ENCODE results near the gene TMEM130.
"Not testable (repeated sequence)": the region's sequence is repeated elsewhere in the genome, so short reads cannot be mapped to it uniquely, and the experiment has no call there.

TMEM130 gene

DNA sequence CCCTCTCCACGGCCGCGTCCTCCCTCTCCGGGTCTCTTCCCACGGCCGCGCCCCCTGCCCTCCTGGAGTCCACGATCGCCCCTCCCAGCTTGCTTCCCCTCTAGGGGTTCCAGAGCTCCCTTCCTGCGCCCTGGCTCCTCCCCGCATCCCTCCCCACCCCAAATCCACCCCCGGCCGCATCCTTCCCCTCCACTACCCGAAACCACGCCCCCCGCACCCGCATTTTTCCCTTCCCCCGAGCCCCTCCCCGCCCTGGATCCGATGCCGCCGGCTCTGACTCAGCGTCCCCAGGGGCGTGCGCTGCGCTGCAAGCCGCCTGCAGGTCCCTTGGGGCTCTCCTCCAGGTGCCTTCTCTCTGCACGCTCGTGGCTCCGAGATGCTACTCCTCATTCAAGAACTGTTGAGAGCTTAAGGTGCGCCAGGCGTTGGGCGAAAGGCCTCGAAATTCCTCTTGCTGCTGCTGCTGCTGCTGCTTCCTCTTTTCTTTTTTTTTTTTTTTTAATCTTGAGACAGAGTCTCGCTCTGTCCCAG is 372 bp upstream of the TMEM130 start:
- DNase-seq (peak; percentile 89), ATAC-seq (replicated peaks) (peak; percentile 93 to 95)
- H3K27me3 Mint-ChIP-seq, result peaks cover 11 to 13% of the 10 kb centered on the region in 2 donors
- peak overlapping the region; percentile 82 to 84 for H3K4me3 Mint-ChIP-seq
- no peaks in the 10 kb centered on the region for H3K9me3 Mint-ChIP-seq
- peaks cover 6 to 19% of the 10 kb centered on the region in 2 donors for H3K4me1 Mint-ChIP-seq
- H3K36me3 Mint-ChIP-seq, result no peaks in the 10 kb centered on the region
- peak overlapping the region; percentile 83 for H3K27ac Mint-ChIP-seq

DNA sequence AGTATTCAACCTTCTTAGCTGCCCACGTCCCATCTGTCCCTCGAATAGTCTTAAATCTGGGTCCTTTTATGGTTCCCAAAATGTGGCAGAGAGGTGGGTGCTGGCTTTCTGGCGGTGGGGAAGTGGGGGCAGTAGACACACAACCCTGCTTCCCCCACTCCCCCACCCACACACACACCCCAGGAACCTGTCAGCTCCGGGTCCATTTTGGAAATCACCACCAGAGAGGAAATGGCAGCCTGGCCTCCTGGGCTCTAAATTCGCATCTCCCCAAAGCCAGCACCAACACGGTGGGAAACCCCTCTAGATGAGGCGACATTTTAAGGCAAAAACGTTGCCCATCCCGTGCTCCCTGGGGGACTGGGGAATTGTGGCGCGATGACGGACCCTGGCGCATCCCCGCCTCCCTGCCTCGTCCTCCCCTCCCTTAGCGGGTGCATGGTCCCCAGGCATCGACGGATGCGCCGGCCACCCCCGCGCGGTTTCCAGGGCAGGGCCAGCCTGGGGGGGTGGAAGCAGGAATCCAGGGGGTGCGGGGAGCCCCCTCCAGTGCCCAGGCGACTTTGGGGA is 702 bp downstream of the TMEM130 start:
- Mint-ChIP-seq H3K27ac (peak overlapping the region; percentile 47), H3K36me3 (no peaks in the 10 kb centered on the region), H3K4me1 (peaks cover 6 to 19% of the 10 kb centered on the region in 2 donors), H3K4me3 (peak overlapping the region; percentile 74 to 82), H3K9me3 (no peaks in the 10 kb centered on the region), H3K27me3 (peaks cover 15 to 23% of the 10 kb centered on the region in 2 donors)
- DNase-seq (peak; percentile 49), ATAC-seq (replicated peaks) (peak; percentile 5 to 12)

DNA sequence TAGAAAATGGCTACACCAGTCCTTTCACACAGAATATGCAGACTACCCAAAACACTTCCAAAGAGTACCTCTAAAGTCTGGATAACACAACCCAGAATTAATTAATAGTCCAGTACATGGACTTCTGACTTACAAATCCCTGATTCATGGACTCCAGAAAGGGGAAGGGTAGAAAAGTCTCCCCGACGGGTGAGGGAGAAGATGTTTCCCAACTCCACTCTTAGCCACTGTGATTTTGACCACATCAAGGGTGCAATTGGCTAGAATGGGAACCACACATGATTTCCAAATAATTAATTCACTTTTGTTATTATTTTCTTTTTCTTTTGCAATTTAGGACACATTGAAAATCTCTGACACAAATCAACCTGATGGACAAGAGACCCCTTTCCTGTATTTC is 1.4 kb downstream of the TMEM130 start:
- no peak overlapping the region for H3K27ac Mint-ChIP-seq
- peaks cover 19 to 30% of the 10 kb centered on the region in 2 donors for H3K27me3 Mint-ChIP-seq
- no peak overlapping the region for H3K4me3 Mint-ChIP-seq
- no peaks in the 10 kb centered on the region for H3K9me3 Mint-ChIP-seq
- H3K36me3 Mint-ChIP-seq, result no peaks in the 10 kb centered on the region
- ATAC-seq (replicated peaks) (no peak), DNase-seq (no peak)
- H3K4me1 Mint-ChIP-seq, result peaks cover 6 to 19% of the 10 kb centered on the region in 2 donors

DNA sequence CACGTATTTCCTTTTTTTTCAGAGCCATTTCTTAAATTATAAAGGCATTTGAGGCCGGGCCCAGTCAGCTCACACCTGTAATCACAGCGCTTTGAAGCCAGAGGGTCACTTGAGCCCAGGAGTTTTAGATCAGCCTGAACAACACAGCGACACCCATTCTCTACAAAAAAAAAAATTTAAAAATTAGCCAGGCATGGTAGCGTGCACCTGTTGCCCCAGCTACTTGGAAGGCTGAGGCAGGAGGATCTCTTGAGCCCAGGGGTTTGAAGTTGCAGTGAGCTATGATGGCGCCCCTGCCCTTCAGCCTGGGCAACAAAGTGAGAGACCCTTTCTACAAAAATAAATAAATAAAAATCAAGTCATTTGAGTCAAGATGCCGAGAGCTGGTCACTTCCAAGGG is 3.0 kb downstream of the TMEM130 start:
- H3K27ac Mint-ChIP-seq, result no peak overlapping the region
- peaks cover 6 to 19% of the 10 kb centered on the region in 2 donors for H3K4me1 Mint-ChIP-seq
- DNase-seq (no peak), ATAC-seq (replicated peaks) (no peak)
- no peaks in the 10 kb centered on the region for H3K36me3 Mint-ChIP-seq
- H3K9me3 Mint-ChIP-seq, result no peaks in the 10 kb centered on the region
- peaks cover 25 to 36% of the 10 kb centered on the region in 2 donors for H3K27me3 Mint-ChIP-seq
- no peak overlapping the region for H3K4me3 Mint-ChIP-seq

- Mint-ChIP-seq H3K27me3 (peaks cover 25 to 36% of the 10 kb centered on the region in 2 donors), H3K36me3 (no peaks in the 10 kb centered on the region), H3K4me1 (peaks cover 6 to 19% of the 10 kb centered on the region in 2 donors), H3K4me3 (no peak overlapping the region), H3K9me3 (no peaks in the 10 kb centered on the region), H3K27ac (no peak overlapping the region)
- ATAC-seq (replicated peaks) (no peak), DNase-seq (no peak)
These were observed 3.5 kb downstream of the TMEM130 start for GRCh38 chr7:98866351-98866750.

- no peak for ATAC-seq (replicated peaks)
- Mint-ChIP-seq H3K27ac (no peak overlapping the region), H3K4me1 (peaks cover 4 to 6% of the 10 kb centered on the region in 2 donors), H3K9me3 (no peaks in the 10 kb centered on the region), H3K4me3 (no peak overlapping the region), H3K27me3 (peaks cover 32 to 45% of the 10 kb centered on the region in 2 donors), H3K36me3 (peaks cover 0 to 3% of the 10 kb centered on the region in 2 donors)
- DNase-seq, result no peak
These were observed 4.9 kb downstream of the TMEM130 start for GRCh38 chr7:98864731-98865453.

DNA sequence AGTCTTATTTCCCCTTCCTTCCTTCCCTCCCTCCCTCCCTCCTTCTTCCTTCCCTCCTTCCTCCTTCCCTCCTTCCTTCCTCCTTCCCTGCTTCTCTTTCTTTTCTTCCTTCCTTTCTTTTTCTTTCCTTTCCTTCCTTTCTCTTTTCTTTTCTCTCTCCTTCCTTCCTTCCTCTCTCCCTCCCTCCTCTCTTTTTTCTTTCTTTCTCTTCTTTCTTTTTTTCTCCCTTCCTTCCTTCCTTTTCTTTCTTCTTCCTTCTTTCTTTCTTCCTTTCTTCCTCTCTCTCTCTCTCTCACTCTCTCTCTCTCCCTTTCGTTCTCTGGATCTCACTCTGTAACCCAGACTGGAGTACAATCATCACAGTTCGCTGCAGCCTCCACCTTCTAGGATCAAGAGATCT is 6.2 kb downstream of the TMEM130 start:
- peaks cover 42 to 55% of the 10 kb centered on the region in 2 donors for H3K27me3 Mint-ChIP-seq
- peaks cover 0 to 4% of the 10 kb centered on the region in 2 donors for H3K36me3 Mint-ChIP-seq
- no peak overlapping the region for H3K4me3 Mint-ChIP-seq
- ATAC-seq (replicated peaks) (no peak), DNase-seq (no peak)
- H3K27ac Mint-ChIP-seq, result no peak overlapping the region
- H3K4me1 Mint-ChIP-seq, result no peaks in the 10 kb centered on the region
- H3K9me3 Mint-ChIP-seq, result no peaks in the 10 kb centered on the region

- DNase-seq (no peak), ATAC-seq (replicated peaks) (no peak)
- Mint-ChIP-seq H3K9me3 (no peaks in the 10 kb centered on the region), H3K27ac (no peak overlapping the region), H3K4me1 (no peaks in the 10 kb centered on the region), H3K27me3 (peaks cover 42 to 59% of the 10 kb centered on the region in 2 donors), H3K36me3 (peaks cover 0 to 4% of the 10 kb centered on the region in 2 donors), H3K4me3 (no peak overlapping the region)
These were observed 6.9 kb downstream of the TMEM130 start for GRCh38 chr7:98862716-98863420.

GRCh38 chr7:98862203-98862602 is 7.6 kb downstream of the TMEM130 start:
- Mint-ChIP-seq H3K4me1 (no peaks in the 10 kb centered on the region), H3K9me3 (no peaks in the 10 kb centered on the region), H3K27me3 (peaks cover 37 to 56% of the 10 kb centered on the region in 2 donors), H3K36me3 (peaks cover 0 to 4% of the 10 kb centered on the region in 2 donors), H3K27ac (no peak overlapping the region), H3K4me3 (no peak overlapping the region)
- ATAC-seq (replicated peaks) (no peak), DNase-seq (no peak)

DNA sequence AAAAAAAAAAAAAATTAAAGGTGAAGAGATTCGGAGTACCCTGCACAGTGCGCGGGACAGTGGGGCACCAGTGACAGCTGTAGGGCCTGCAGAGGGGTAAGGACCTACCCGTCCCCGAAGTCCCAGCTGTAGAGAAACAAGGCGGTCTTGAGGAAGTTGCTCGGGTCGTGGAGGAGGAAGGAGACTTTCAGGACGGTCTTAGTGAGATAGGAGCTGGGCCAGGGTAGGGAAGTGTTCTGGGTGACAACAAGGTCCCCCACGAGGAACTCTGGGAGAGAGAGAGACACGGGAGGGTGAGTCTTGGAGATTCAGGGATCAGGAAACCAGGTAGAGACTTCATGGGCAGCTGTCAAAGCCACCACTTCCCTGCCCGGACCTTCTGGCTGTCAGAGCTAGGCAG is 9.7 kb downstream of the TMEM130 start:
- DNase-seq, result no peak
- no peak overlapping the region for H3K4me3 Mint-ChIP-seq

DNA sequence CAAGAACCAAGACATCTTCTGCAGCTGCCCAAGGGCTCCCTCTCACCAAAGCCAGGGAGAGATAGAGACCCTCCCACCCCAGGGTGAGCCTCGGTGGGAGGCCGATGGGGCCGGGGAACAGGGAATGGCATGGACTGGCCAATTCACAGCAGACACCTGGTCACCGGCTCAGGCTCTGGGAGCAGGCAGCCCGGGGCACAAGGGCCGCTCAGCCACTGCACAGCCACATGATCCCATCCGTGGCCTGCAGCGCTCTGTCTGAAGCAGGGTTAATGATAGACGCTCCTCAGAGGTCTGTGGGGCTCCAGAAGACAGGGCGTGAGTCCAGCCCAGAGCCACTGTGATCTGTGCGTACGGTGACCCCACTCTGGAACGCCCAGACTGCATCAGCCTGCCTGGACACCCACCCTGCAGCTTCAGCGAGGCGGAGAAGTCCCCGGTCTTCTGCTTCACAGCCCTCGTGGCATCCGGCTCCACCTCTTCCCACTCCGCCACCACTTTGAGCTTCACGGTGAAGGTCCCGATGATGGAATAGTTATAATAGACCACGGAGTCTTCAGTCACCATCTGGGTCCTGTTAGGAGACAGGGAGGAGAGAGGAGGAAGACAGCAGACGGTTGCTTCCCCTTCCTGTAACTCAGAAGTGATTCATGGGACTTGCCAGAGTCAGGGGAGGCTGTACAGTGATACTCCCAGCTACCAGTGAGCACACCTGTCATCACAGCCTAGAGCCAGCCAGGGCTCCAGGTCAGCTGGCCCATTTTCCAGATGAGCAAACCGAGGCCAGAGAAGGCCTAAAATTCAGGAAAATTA is 14.0 kb downstream of the TMEM130 start:
- H3K4me3 Mint-ChIP-seq, result no peak overlapping the region
- ATAC-seq (replicated peaks), result no peak
- DNase-seq, result no peak
- H3K9me3 Mint-ChIP-seq, result peaks cover 0 to 2% of the 10 kb centered on the region in 2 donors
- peaks cover 0 to 8% of the 10 kb centered on the region in 2 donors for H3K36me3 Mint-ChIP-seq
- no peak overlapping the region for H3K27ac Mint-ChIP-seq
- H3K4me1 Mint-ChIP-seq, result no peaks in the 10 kb centered on the region
- peaks cover 43 to 44% of the 10 kb centered on the region in 2 donors for H3K27me3 Mint-ChIP-seq

More for the DNA sequence above, 9.7 kb downstream of the TMEM130 start:
- peaks cover 39 to 53% of the 10 kb centered on the region in 2 donors for H3K27me3 Mint-ChIP-seq
- no peaks in the 10 kb centered on the region for H3K4me1 Mint-ChIP-seq
- no peak for ATAC-seq (replicated peaks)
- peaks cover 0 to 4% of the 10 kb centered on the region in 2 donors for H3K36me3 Mint-ChIP-seq
- H3K9me3 Mint-ChIP-seq, result no peaks in the 10 kb centered on the region
- H3K27ac Mint-ChIP-seq, result peak overlapping the region; percentile 9

DNA sequence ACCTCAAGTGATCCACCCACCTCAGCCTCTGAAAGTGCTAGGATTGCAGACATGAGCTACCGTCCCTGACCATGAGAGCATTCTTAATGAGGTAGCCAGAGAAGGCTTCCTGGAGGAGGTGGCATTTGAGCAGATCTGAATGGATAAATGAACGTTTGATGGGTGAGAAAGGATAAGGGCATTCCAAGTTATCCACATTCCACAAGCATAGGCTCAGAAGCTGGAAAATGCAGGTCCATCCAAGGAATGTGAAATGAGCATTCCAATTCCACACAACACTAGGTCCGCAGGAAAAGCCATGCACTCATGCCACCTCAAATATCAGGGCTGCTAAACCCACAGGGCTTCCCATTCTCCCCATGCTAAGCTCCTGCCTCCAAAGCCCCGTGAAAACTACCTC is 17.0 kb downstream of the TMEM130 start:
- ATAC-seq (replicated peaks) (no peak), DNase-seq (no peak)
- Mint-ChIP-seq H3K4me1 (no peaks in the 10 kb centered on the region), H3K27me3 (peaks cover 19 to 25% of the 10 kb centered on the region in 2 donors), H3K9me3 (peaks cover 10% of the 10 kb centered on the region in 2 donors), H3K27ac (no peak overlapping the region), H3K4me3 (no peak overlapping the region), H3K36me3 (peaks cover 0 to 12% of the 10 kb centered on the region in 2 donors)

GRCh38 chr7:98848918-98849317 is 20.9 kb downstream of the TMEM130 start:
- Mint-ChIP-seq H3K4me3 (no peak overlapping the region), H3K27me3 (peaks cover 14 to 26% of the 10 kb centered on the region in 2 donors), H3K27ac (no peak overlapping the region), H3K4me1 (no peaks in the 10 kb centered on the region), H3K9me3 (peaks cover 10% of the 10 kb centered on the region in 2 donors), H3K36me3 (peaks cover 0 to 16% of the 10 kb centered on the region in 2 donors)
- DNase-seq (no peak), ATAC-seq (replicated peaks) (no peak)

GRCh38 chr7:98842552-98842951 is 27.3 kb downstream of the TMEM130 start:
- H3K27me3 Mint-ChIP-seq, result peaks cover 18 to 23% of the 10 kb centered on the region in 2 donors
- DNase-seq; H3K27ac Mint-ChIP-seq; H3K4me1 Mint-ChIP-seq; H3K4me3 Mint-ChIP-seq; ATAC-seq (replicated peaks); H3K36me3 Mint-ChIP-seq; H3K9me3 Mint-ChIP-seq: not testable (repeated sequence)
